Measurements from ENCODE around the gene KANSL3. TPM values are rescaled to one million over a fixed set of nuclear protein-coding genes. Genes with fewer than 3 reads are reported as not detected.

The KANSL3 gene
- total and polyA plus RNA-seq, 9 of the 15 experiments (the other 6 are each of a cell fraction or from before 2014, with no cell fraction given) = 11.3 to 43.7 (median 27.9) TPM

- TF ChIP-seq, protein P1, sequence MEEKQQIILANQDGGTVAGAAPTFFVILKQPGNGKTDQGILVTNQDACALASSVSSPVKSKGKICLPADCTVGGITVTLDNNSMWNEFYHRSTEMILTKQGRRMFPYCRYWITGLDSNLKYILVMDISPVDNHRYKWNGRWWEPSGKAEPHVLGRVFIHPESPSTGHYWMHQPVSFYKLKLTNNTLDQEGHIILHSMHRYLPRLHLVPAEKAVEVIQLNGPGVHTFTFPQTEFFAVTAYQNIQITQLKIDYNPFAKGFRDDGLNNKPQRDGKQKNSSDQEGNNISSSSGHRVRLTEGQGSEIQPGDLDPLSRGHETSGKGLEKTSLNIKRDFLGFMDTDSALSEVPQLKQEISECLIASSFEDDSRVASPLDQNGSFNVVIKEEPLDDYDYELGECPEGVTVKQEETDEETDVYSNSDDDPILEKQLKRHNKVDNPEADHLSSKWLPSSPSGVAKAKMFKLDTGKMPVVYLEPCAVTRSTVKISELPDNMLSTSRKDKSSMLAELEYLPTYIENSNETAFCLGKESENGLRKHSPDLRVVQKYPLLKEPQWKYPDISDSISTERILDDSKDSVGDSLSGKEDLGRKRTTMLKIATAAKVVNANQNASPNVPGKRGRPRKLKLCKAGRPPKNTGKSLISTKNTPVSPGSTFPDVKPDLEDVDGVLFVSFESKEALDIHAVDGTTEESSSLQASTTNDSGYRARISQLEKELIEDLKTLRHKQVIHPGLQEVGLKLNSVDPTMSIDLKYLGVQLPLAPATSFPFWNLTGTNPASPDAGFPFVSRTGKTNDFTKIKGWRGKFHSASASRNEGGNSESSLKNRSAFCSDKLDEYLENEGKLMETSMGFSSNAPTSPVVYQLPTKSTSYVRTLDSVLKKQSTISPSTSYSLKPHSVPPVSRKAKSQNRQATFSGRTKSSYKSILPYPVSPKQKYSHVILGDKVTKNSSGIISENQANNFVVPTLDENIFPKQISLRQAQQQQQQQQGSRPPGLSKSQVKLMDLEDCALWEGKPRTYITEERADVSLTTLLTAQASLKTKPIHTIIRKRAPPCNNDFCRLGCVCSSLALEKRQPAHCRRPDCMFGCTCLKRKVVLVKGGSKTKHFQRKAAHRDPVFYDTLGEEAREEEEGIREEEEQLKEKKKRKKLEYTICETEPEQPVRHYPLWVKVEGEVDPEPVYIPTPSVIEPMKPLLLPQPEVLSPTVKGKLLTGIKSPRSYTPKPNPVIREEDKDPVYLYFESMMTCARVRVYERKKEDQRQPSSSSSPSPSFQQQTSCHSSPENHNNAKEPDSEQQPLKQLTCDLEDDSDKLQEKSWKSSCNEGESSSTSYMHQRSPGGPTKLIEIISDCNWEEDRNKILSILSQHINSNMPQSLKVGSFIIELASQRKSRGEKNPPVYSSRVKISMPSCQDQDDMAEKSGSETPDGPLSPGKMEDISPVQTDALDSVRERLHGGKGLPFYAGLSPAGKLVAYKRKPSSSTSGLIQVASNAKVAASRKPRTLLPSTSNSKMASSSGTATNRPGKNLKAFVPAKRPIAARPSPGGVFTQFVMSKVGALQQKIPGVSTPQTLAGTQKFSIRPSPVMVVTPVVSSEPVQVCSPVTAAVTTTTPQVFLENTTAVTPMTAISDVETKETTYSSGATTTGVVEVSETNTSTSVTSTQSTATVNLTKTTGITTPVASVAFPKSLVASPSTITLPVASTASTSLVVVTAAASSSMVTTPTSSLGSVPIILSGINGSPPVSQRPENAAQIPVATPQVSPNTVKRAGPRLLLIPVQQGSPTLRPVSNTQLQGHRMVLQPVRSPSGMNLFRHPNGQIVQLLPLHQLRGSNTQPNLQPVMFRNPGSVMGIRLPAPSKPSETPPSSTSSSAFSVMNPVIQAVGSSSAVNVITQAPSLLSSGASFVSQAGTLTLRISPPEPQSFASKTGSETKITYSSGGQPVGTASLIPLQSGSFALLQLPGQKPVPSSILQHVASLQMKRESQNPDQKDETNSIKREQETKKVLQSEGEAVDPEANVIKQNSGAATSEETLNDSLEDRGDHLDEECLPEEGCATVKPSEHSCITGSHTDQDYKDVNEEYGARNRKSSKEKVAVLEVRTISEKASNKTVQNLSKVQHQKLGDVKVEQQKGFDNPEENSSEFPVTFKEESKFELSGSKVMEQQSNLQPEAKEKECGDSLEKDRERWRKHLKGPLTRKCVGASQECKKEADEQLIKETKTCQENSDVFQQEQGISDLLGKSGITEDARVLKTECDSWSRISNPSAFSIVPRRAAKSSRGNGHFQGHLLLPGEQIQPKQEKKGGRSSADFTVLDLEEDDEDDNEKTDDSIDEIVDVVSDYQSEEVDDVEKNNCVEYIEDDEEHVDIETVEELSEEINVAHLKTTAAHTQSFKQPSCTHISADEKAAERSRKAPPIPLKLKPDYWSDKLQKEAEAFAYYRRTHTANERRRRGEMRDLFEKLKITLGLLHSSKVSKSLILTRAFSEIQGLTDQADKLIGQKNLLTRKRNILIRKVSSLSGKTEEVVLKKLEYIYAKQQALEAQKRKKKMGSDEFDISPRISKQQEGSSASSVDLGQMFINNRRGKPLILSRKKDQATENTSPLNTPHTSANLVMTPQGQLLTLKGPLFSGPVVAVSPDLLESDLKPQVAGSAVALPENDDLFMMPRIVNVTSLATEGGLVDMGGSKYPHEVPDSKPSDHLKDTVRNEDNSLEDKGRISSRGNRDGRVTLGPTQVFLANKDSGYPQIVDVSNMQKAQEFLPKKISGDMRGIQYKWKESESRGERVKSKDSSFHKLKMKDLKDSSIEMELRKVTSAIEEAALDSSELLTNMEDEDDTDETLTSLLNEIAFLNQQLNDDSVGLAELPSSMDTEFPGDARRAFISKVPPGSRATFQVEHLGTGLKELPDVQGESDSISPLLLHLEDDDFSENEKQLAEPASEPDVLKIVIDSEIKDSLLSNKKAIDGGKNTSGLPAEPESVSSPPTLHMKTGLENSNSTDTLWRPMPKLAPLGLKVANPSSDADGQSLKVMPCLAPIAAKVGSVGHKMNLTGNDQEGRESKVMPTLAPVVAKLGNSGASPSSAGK (IDR thresholded peaks at IDR 0.05) = peak; percentile 87
- TF ChIP-seq NCOA6 (IDR thresholded peaks at IDR 0.05) = 0 out of 2 replicates have a peak, but pooled peaks have one; percentile 40
- TF ChIP-seq SMAD3 (CRISPR knock-in tag; conservative IDR thresholded peaks at IDR 0.05) = peak; percentile 80; the same call in 1 of the 2 replicates
- no peak for TF ChIP-seq ZNF778 (CRISPR knock-in tag; IDR thresholded peaks at IDR 0.05)
- TF ChIP-seq, protein P2, sequence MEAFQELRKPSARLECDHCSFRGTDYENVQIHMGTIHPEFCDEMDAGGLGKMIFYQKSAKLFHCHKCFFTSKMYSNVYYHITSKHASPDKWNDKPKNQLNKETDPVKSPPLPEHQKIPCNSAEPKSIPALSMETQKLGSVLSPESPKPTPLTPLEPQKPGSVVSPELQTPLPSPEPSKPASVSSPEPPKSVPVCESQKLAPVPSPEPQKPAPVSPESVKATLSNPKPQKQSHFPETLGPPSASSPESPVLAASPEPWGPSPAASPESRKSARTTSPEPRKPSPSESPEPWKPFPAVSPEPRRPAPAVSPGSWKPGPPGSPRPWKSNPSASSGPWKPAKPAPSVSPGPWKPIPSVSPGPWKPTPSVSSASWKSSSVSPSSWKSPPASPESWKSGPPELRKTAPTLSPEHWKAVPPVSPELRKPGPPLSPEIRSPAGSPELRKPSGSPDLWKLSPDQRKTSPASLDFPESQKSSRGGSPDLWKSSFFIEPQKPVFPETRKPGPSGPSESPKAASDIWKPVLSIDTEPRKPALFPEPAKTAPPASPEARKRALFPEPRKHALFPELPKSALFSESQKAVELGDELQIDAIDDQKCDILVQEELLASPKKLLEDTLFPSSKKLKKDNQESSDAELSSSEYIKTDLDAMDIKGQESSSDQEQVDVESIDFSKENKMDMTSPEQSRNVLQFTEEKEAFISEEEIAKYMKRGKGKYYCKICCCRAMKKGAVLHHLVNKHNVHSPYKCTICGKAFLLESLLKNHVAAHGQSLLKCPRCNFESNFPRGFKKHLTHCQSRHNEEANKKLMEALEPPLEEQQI (IDR thresholded peaks at IDR 0.05) = peak; percentile 85; the same call in 1 of the 2 replicates
- TF ChIP-seq SRF (CRISPR knock-in tag; IDR thresholded peaks at IDR 0.05) = peak; percentile 31 to 73; a peak in 2 of 4 replicates
- TF ChIP-seq, protein P3, sequence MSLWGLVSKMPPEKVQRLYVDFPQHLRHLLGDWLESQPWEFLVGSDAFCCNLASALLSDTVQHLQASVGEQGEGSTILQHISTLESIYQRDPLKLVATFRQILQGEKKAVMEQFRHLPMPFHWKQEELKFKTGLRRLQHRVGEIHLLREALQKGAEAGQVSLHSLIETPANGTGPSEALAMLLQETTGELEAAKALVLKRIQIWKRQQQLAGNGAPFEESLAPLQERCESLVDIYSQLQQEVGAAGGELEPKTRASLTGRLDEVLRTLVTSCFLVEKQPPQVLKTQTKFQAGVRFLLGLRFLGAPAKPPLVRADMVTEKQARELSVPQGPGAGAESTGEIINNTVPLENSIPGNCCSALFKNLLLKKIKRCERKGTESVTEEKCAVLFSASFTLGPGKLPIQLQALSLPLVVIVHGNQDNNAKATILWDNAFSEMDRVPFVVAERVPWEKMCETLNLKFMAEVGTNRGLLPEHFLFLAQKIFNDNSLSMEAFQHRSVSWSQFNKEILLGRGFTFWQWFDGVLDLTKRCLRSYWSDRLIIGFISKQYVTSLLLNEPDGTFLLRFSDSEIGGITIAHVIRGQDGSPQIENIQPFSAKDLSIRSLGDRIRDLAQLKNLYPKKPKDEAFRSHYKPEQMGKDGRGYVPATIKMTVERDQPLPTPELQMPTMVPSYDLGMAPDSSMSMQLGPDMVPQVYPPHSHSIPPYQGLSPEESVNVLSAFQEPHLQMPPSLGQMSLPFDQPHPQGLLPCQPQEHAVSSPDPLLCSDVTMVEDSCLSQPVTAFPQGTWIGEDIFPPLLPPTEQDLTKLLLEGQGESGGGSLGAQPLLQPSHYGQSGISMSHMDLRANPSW (CRISPR knock-in tag; IDR thresholded peaks at IDR 0.05) = peak; percentile 98
These were observed at the start of gene KANSL3 (continued) for GRCh38 chr2:96638144-96639121.

Measured in K562 (cell line).